ENCODE data around the gene SRCIN1.

The SRCIN1 gene

GRCh38 chr17:38585918-38586529 is 19.7 kb downstream of the SRCIN1 start:
- no peak for TF ChIP-seq CTCF (conservative IDR thresholded peaks at IDR 0.05; ENCODE audit: control insufficient read depth, insufficient read depth, low read depth, low read length)
- H3K4me3 ChIP-seq (ENCODE audit: control insufficient read depth, low read depth, low read length), result no peak overlapping the region
- DNase-seq (ENCODE audit: low read depth), result no peak

- DNase-seq (ENCODE audit: low read depth), result no peak
- TF ChIP-seq CTCF (conservative IDR thresholded peaks at IDR 0.05; ENCODE audit: control insufficient read depth, insufficient read depth, low read depth, low read length), result no peak
These were observed 20.5 kb downstream of the SRCIN1 start for GRCh38 chr17:38585056-38585917.

GRCh38 chr17:38584350-38584925 is 21.3 kb downstream of the SRCIN1 start:
- no peak overlapping the region for H3K4me3 ChIP-seq (ENCODE audit: control insufficient read depth, low read depth, low read length)
- TF ChIP-seq CTCF (conservative IDR thresholded peaks at IDR 0.05; ENCODE audit: control insufficient read depth, insufficient read depth, low read depth, low read length), result peak; percentile 84
- DNase-seq (ENCODE audit: low read depth), result peak; percentile 44

More at GRCh38 chr17:38585056-38585917, 20.5 kb downstream of the SRCIN1 start:
- H3K4me3 ChIP-seq (ENCODE audit: control insufficient read depth, low read depth, low read length), result no peak overlapping the region

GRCh38 chr17:38583828-38584349 is 21.9 kb downstream of the SRCIN1 start:
- DNase-seq (ENCODE audit: low read depth), result no peak
- no peak overlapping the region for H3K4me3 ChIP-seq (ENCODE audit: control insufficient read depth, low read depth, low read length)
- no peak for TF ChIP-seq CTCF (conservative IDR thresholded peaks at IDR 0.05; ENCODE audit: control insufficient read depth, insufficient read depth, low read depth, low read length)

- no peak for TF ChIP-seq CTCF (conservative IDR thresholded peaks at IDR 0.05; ENCODE audit: control insufficient read depth, insufficient read depth, low read depth, low read length)
- no peak for DNase-seq (ENCODE audit: low read depth)
- no peak overlapping the region for H3K4me3 ChIP-seq (ENCODE audit: control insufficient read depth, low read depth, low read length)
These were observed 22.6 kb downstream of the SRCIN1 start for GRCh38 chr17:38583176-38583575.

- DNase-seq (ENCODE audit: low read depth), result no peak
- no peak overlapping the region for H3K4me3 ChIP-seq (ENCODE audit: control insufficient read depth, low read depth, low read length)
- TF ChIP-seq CTCF (conservative IDR thresholded peaks at IDR 0.05; ENCODE audit: control insufficient read depth, insufficient read depth, low read depth, low read length), result no peak
These were observed 23.7 kb downstream of the SRCIN1 start for GRCh38 chr17:38582069-38582468.
